ENCODE results near the gene TEX10. TPM values are rescaled to one million over a fixed set of nuclear protein-coding genes. Genes with fewer than 3 reads are reported as not detected.
A peak's percentile ranks its signal among the peaks of the same experiment; 100 is the strongest.

Gene TEX10
- total and polyA plus RNA-seq, 9 of the 15 experiments (the other 6 are each of a cell fraction or from before 2014, with no cell fraction given) = 27.8 to 60.0 (median 47.9) TPM

- TF ChIP-seq ILF3 (IDR thresholded peaks at IDR 0.05; ENCODE audit: borderline replicate concordance) (no peak), TSC22D4 (tag; IDR thresholded peaks at IDR 0.05) (no peak), ZNF224 (CRISPR knock-in tag; IDR thresholded peaks at IDR 0.05) (no peak)
These were observed 48.3 kb upstream of the TEX10 start (continued) for GRCh38 chr9:100401042-100401441.

GRCh38 chr9:100397529-100398266, 45.0 kb upstream of the TEX10 start:
- Histone ChIP-seq H3K36me3 (ENCODE audit: control insufficient read depth, insufficient read depth, low read length) (no peaks in the 10 kb centered on the region), H3K79me2 (ENCODE audit: control insufficient read depth, insufficient read depth, low read length) (no peaks in the 10 kb centered on the region), H4K20me1 (replicated peaks; ENCODE audit: control insufficient read depth, insufficient read depth, low read length) (no peaks in the 10 kb centered on the region), H3K9ac (ENCODE audit: insufficient read depth in 1 of 2, low read depth in 2 of 2, low read length in 2 of 2) (no peak overlapping the region), H3K4me3 (no peak overlapping the region), H3K27ac (ENCODE audit: extremely low read depth, low read depth, low read length) (no peak overlapping the region), H3K9me1 (ENCODE audit: control insufficient read depth, insufficient read depth, low read length) (no peaks in the 10 kb centered on the region), H3K4me1 (replicated peaks in 1 of 2; ENCODE audit: control insufficient read depth in 2 of 2, insufficient read depth in 2 of 2, low read length in 2 of 2) (peaks cover 0 to 4% of the 10 kb centered on the region in 2 experiments; a peak in 1 of 5 replicates), H3K9me3 (replicated peaks; ENCODE audit: control insufficient read depth, insufficient read depth, low read depth, low read length) (no peaks in the 10 kb centered on the region), H3K4me2 (ENCODE audit: insufficient read depth, low read length) (no peak overlapping the region), H3K27me3 (ENCODE audit: control insufficient read depth in 2 of 2, insufficient read depth in 2 of 2, low read length in 2 of 2) (no peaks in the 10 kb centered on the region), H2AFZ (ENCODE audit: low read depth, low read length) (peak overlapping the region; percentile 8; the same call in 1 of the 2 replicates)
- CTCF ChIA-PET (ENCODE audit: low intra/inter-chr PET ratio) = no interaction called here
- peak in 1 of 4 experiments; percentile 18 for DNase-seq (ENCODE audit: extremely low read depth in 1 of 4, low spot score in 3 of 4)
- ATAC-seq = peak; percentile 81
- peak; percentile 49 for FAIRE-seq
- in situ Hi-C loops (cut with MboI) = no loop called here
- intact Hi-C loops (cut with micrococcal nuclease) = no loop called here
- no TSS peak for BruUV-seq (replicated peaks)
- 26% methylated on average over 3 of the region's 3 CpGs for WGBS (ENCODE audit: insufficient coverage, low coverage, missing lambda C conversion rate)
- POLR2A ChIA-PET = interaction anchor here (1.2 kb wide), 1 partner anchor 45 kb away, joined by 3 read pairs; the partner anchor contains the start of gene TEX10
- TF ChIP-seq TCF3 (CRISPR knock-in tag; IDR thresholded peaks at IDR 0.05) (peak; percentile 41; the same call in 1 of the 2 replicates), KHSRP (IDR thresholded peaks at IDR 0.05) (no peak), ATF4 (CRISPR knock-in tag; IDR thresholded peaks at IDR 0.05) (peak; percentile 77), ZNF23 (CRISPR knock-in tag; IDR thresholded peaks at IDR 0.05) (no peak), SMAD4 (CRISPR knock-in tag; conservative IDR thresholded peaks at IDR 0.05) (no peak), ARID1B (IDR thresholded peaks at IDR 0.05) (peak; percentile 62; the same call in 1 of the 2 replicates), CREB5 (CRISPR knock-in tag; IDR thresholded peaks at IDR 0.05) (no peak), THAP12 (CRISPR knock-in tag; IDR thresholded peaks at IDR 0.05) (no peak), MEIS2 (IDR thresholded peaks at IDR 0.05; ENCODE audit: partially characterized antibody) (peak; percentile 84), TFE3 (CRISPR knock-in tag; IDR thresholded peaks at IDR 0.05) (no peak), KDM1A (IDR thresholded peaks at IDR 0.05) (no peak), ZNF124 (CRISPR knock-in tag; IDR thresholded peaks at IDR 0.05) (no peak)
